Activated CD4-positive, alpha-beta T cell treated with anti-CD3 and anti-CD28 coated beads, Interleukin-2, amount 50 U/mL, for 24 hours (primary cell): Measurements from ENCODE around the gene MAPK8IP1.

Experiments used
- DNase-seq, 2 donors: peaks; one replicate each; pipeline ENCODE4 v3.0.0-alpha.2; 2020; ENCODE audit warnings: low read depth in 1 of 2, low spot score in 1 of 2

MAPK8IP1 gene

DNA sequence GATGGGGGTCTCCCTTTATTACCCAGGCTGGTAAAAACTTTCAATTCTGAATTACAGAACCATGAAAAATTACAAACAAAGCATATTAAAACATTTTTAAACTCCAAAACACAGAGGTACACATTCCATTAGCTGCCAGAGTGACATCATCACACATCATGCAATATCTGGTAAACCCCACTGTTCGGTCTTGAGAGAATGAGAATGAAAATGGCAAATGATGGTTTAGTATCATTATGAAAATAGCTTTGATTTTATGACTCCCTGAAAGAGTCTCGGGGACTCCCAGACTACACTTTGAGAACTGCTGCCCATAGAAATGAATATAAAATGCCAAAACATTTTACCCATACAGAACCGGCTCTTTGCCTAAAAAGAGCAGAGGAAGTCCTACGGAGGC is 55.8 kb downstream of the MAPK8IP1 start:
- no peak for DNase-seq

GRCh38 chr11:45942381-45942780 is 56.9 kb downstream of the MAPK8IP1 start:
- no peak for DNase-seq

- DNase-seq, result no peak
Observed at GRCh38 chr11:45945397-45945999, 60.0 kb downstream of the MAPK8IP1 start.

- no peak for DNase-seq
Observed at GRCh38 chr11:45947885-45948284, 62.4 kb downstream of the MAPK8IP1 start.

GRCh38 chr11:45948356-45948755 is 62.9 kb downstream of the MAPK8IP1 start:
- no peak for DNase-seq

DNA sequence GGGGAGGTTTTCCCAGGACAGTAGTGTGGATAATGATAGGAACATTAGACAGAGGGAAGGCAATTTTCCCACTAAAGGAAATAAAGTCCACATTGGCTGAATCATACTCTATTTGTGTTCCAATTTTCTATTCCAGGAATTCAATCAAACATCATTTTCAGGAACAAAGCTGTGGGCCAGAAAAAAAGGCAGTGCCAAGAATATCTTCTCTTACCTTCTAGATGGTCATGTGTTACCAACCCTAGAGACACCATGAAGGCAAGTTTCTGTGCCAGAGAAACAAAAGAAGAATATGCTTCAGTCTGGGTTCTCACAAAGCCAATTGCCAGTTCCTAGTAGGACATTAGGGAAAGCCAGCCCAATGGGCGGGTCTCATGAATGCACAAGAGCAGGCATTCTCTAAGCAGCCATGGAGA is 64.5 kb downstream of the MAPK8IP1 start:
- no peak for DNase-seq
